H9 (cell line): ENCODE measurements around the gene LRFN2. TPM values are rescaled to one million over a fixed set of nuclear protein-coding genes. Genes with fewer than 3 reads are reported as not detected.

ENCODE experiments used
- DNase-seq: peaks from one replicate; pipeline ENCODE4 v3.0.0-alpha.2; 2017
- H2AFZ ChIP-seq: one replicate; pipeline ENCODE4 v1.6.1; 2013; ENCODE audit warnings: mild to moderate bottlenecking, low read length, control low read depth, moderate library complexity
- H2AK5ac ChIP-seq: 2 replicates; pipeline ENCODE4 v1.6.1; 2013; ENCODE audit warnings: low read length, control low read depth, mixed read lengths; ENCODE audit not compliant: insufficient read length
- H2BK120ac ChIP-seq: one replicate; pipeline ENCODE4 v1.6.1; 2013; ENCODE audit warnings: low read depth, mild to moderate bottlenecking, low read length, control low read depth, inconsistent platforms; ENCODE audit not compliant: poor library complexity, severe bottlenecking
- H2BK12ac ChIP-seq: 2 replicates; pipeline ENCODE4 v1.6.1; 2013; ENCODE audit warnings: low read length, control low read depth, mixed read lengths, low read depth; ENCODE audit not compliant: insufficient read length
- H2BK15ac ChIP-seq: 2 replicates; pipeline ENCODE4 v1.6.1; 2013; ENCODE audit warnings: low read depth, low read length, control low read depth
- H2BK20ac ChIP-seq: one replicate; pipeline ENCODE4 v1.6.1; 2013; ENCODE audit warnings: low read depth, mild to moderate bottlenecking, low read length, control low read depth, inconsistent platforms; ENCODE audit not compliant: poor library complexity, severe bottlenecking
- H2BK5ac ChIP-seq: 2 replicates; pipeline ENCODE4 v1.6.1; 2013; ENCODE audit warnings: low read length, control low read depth, mixed read lengths; ENCODE audit not compliant: insufficient read length
- H3K14ac ChIP-seq: 2 replicates; pipeline ENCODE4 v1.6.1; 2013; ENCODE audit warnings: low read length, control low read depth; ENCODE audit not compliant: insufficient read depth
- H3K18ac ChIP-seq: 2 replicates; pipeline ENCODE4 v1.6.1; 2013; ENCODE audit warnings: low read depth, mild to moderate bottlenecking, mixed read lengths, low read length, control low read depth; ENCODE audit not compliant: insufficient read length
- H3K23ac ChIP-seq: 2 replicates; pipeline ENCODE4 v1.6.1; 2013; ENCODE audit warnings: low read length, control low read depth, mixed read lengths, low read depth; ENCODE audit not compliant: insufficient read length
- H3K23me2 ChIP-seq: 2 replicates; pipeline ENCODE4 v1.6.1; 2013; ENCODE audit warnings: low read depth, mild to moderate bottlenecking, mixed read lengths, low read length, control low read depth; ENCODE audit not compliant: insufficient read length, poor library complexity, severe bottlenecking
- H3K27ac ChIP-seq: 2 replicates; pipeline ENCODE4 v1.5.1; 2013; ENCODE audit warnings: low read length, control low read depth, mixed read lengths, low read depth; ENCODE audit not compliant: insufficient read length
- H3K27me3 ChIP-seq: 2 replicates; pipeline ENCODE4 v1.6.1; 2013; ENCODE audit warnings: low read length, control low read depth, inconsistent platforms; ENCODE audit not compliant: insufficient read depth
- H3K4ac ChIP-seq: 2 replicates; pipeline ENCODE4 v1.6.1; 2013; ENCODE audit warnings: low read depth, mild to moderate bottlenecking, control low read depth, inconsistent platforms, low read length, moderate library complexity
- H3K4me1 ChIP-seq: 2 replicates; pipeline ENCODE4 v1.6.1; 2013; ENCODE audit warnings: low read length, control low read depth, inconsistent platforms; ENCODE audit not compliant: insufficient read depth
- H3K4me2 ChIP-seq: 2 replicates; pipeline ENCODE4 v1.6.1; 2013; ENCODE audit warnings: low read length, control low read depth, mixed read lengths; ENCODE audit not compliant: insufficient read length, insufficient read depth
- H3K56ac ChIP-seq: 2 replicates; pipeline ENCODE4 v1.6.1; 2013; ENCODE audit warnings: low read depth, mild to moderate bottlenecking, mixed read lengths, low read length, control low read depth; ENCODE audit not compliant: insufficient read length
- H3K79me1 ChIP-seq: 2 replicates; pipeline ENCODE4 v1.6.1; 2013; ENCODE audit warnings: low read depth, mild to moderate bottlenecking, moderate library complexity, low read length, control low read depth, inconsistent platforms; ENCODE audit not compliant: insufficient read depth, poor library complexity, severe bottlenecking
- H3K79me2 ChIP-seq: 2 replicates; pipeline ENCODE4 v1.6.1; 2013; ENCODE audit warnings: low read length, control low read depth, inconsistent platforms; ENCODE audit not compliant: insufficient read depth
- H3K9ac ChIP-seq: 2 replicates; pipeline ENCODE4 v1.6.1; 2013; ENCODE audit warnings: low read length, control low read depth, mixed read lengths; ENCODE audit not compliant: insufficient read length; ENCODE audit errors: extremely low read depth
- H3K9me3 ChIP-seq: one replicate; pipeline ENCODE4 v1.6.1; 2013; ENCODE audit warnings: low read depth, low read length, inconsistent platforms; ENCODE audit not compliant: control insufficient read depth
- H3T11ph ChIP-seq: one replicate; pipeline ENCODE4 v1.6.1; 2013; ENCODE audit warnings: mild to moderate bottlenecking, low read length, control low read depth, inconsistent platforms
- H4K20me1 ChIP-seq: one replicate; pipeline ENCODE4 v1.6.1; 2013; ENCODE audit not compliant: control insufficient read depth, insufficient read length, insufficient read depth
- H4K5ac ChIP-seq: 2 replicates; pipeline ENCODE4 v1.6.1; 2013; ENCODE audit warnings: low read depth, mild to moderate bottlenecking, mixed read lengths, low read length, control low read depth; ENCODE audit not compliant: insufficient read length
- H4K8ac ChIP-seq: replicated peaks from 2 replicates; pipeline ENCODE4 v1.6.1; 2013; ENCODE audit warnings: low read length, control low read depth, mixed read lengths, low read depth; ENCODE audit not compliant: insufficient read length
- H4K91ac ChIP-seq: 2 replicates; pipeline ENCODE4 v1.6.1; 2013; ENCODE audit warnings: low read depth, mild to moderate bottlenecking, moderate library complexity, mixed read lengths, low read length, control low read depth; ENCODE audit not compliant: insufficient read length
- H3K27ac Mint-ChIP-seq, 3 experiments: 2 replicates in 2 of 3; 3 replicates in 1 of 3; pipeline ENCODE4 v1.8.0; 2020 to 2021; ENCODE audit warnings: mixed read lengths in 3 of 3, mild to moderate bottlenecking in 1 of 3, moderate library complexity in 1 of 3
- H3K27me3 Mint-ChIP-seq: 2 replicates; pipeline ENCODE4 v1.8.0; 2021; ENCODE audit warnings: low read depth, mild to moderate bottlenecking, moderate library complexity, mixed read lengths
- H3K36me3 Mint-ChIP-seq, 3 experiments: 2 replicates in 2 of 3; 3 replicates in 1 of 3; pipeline ENCODE4 v1.8.0; 2020 to 2021; ENCODE audit warnings: low read depth in 3 of 3, mixed read lengths in 3 of 3; ENCODE audit not compliant: insufficient read depth in 1 of 3
- H3K4me1 Mint-ChIP-seq, 2 experiments: 2 replicates each; pipeline ENCODE4 v1.8.0; 2020; ENCODE audit warnings: mixed read lengths in 2 of 2
- H3K4me3 Mint-ChIP-seq, 2 experiments: 2 replicates in 1 of 2; 3 replicates in 1 of 2; pipeline ENCODE4 v1.8.0; 2020 to 2021; ENCODE audit warnings: mild to moderate bottlenecking in 2 of 2, mixed read lengths in 2 of 2, moderate library complexity in 1 of 2
- H3K9me3 Mint-ChIP-seq, 2 experiments: 2 replicates in 1 of 2; 3 replicates in 1 of 2; pipeline ENCODE4 v1.8.0; 2020; ENCODE audit warnings: mild to moderate bottlenecking in 2 of 2, mixed read lengths in 2 of 2, moderate library complexity in 1 of 2
- CTCF ChIP-seq: fragments of 200-600 bp; sonication (generic); conservative IDR thresholded peaks from 3 replicates; pipeline ENCODE4 v1.8.0; 2021; ENCODE audit warnings: antibody characterized with exemption, mild to moderate bottlenecking
- WGBS: extraction: QIAGEN DNeasy Blood & Tissue Kit; methylation state at CpG from one replicate; pipeline ENCODE4 v1.1.7; 2013; ENCODE audit warnings: missing lambda C conversion rate, low lambda C conversion rate, mixed read lengths; ENCODE audit not compliant: insufficient read length; ENCODE audit errors: extremely low coverage; 5-methylcytosine and 5-hydroxymethylcytosine counted together
- total RNA-seq: library from RNA; stranded (reverse); gene quantifications from 2 replicates; pipeline ENCODE4 v1.2.1, GENCODE V29; 2021

LRFN2 gene
- total RNA-seq, 1 experiment from 2014 or later, result 0.11 TPM

GRCh38 chr6:40349123-40349900, 237.9 kb downstream of the LRFN2 start:
- no peak overlapping the region for H2BK120ac ChIP-seq
- H3K79me2 ChIP-seq, result no peaks in the 10 kb centered on the region
- no peaks in the 10 kb centered on the region for H3K79me1 ChIP-seq
- no peak overlapping the region for H3K18ac ChIP-seq
- no peak overlapping the region for H3K23ac ChIP-seq
- no peak overlapping the region for H2BK15ac ChIP-seq
- no peak overlapping the region for H3K14ac ChIP-seq
- H2BK20ac ChIP-seq, result no peak overlapping the region
- H3K27me3 Mint-ChIP-seq, result no peaks in the 10 kb centered on the region; the same call in 1 of the 2 replicates
- H3K9me3 ChIP-seq, result no peaks in the 10 kb centered on the region
- TF ChIP-seq CTCF, result no peak
- H3K9ac ChIP-seq, result no peak overlapping the region
- peak; percentile 27 for DNase-seq
- no peak overlapping the region for H3K27ac ChIP-seq
- H3K4me2 ChIP-seq, result no peak overlapping the region
- H3K27me3 ChIP-seq, result no peaks in the 10 kb centered on the region
- no peak overlapping the region for H2AFZ ChIP-seq
- no peak overlapping the region for H2BK12ac ChIP-seq
- H3K4me3 Mint-ChIP-seq, result peak overlapping the region in 1 of 2 experiments; percentile 3; a peak in 1 of 5 replicates
- peaks cover 16% of the 10 kb centered on the region; the same call in 1 of the 2 replicates for H3K4me1 ChIP-seq
- no peak overlapping the region for H2BK5ac ChIP-seq
- no peak overlapping the region for H2AK5ac ChIP-seq
- H3K27ac Mint-ChIP-seq, result peak overlapping the region in 1 of 3 experiments; percentile 61; a peak in 3 of 7 replicates
- no peaks in the 10 kb centered on the region; a peak in 1 of 5 replicates for H3K9me3 Mint-ChIP-seq
- H3K4me1 Mint-ChIP-seq, result peaks cover 21 to 24% of the 10 kb centered on the region in 2 experiments
- H4K8ac ChIP-seq, result no peak overlapping the region
- H4K91ac ChIP-seq, result no peak overlapping the region
- H3K4ac ChIP-seq, result no peak overlapping the region
- no peak overlapping the region for H4K5ac ChIP-seq
- no CpG with 5 or more reads among the region's 11 CpGs for WGBS
- H3K36me3 Mint-ChIP-seq, result no peaks in the 10 kb centered on the region
- H4K20me1 ChIP-seq, result no peaks in the 10 kb centered on the region
- H3K23me2 ChIP-seq, result peaks cover 3% of the 10 kb centered on the region
- H3T11ph ChIP-seq, result no peak overlapping the region
- H3K56ac ChIP-seq, result no peak overlapping the region
